ENCODE data around the gene LYAR.

The LYAR gene

GRCh38 chr4:4316150-4316495 lies 26.2 kb upstream of the LYAR start:
- Histone ChIP-seq H4K20me1 (ENCODE audit: insufficient read depth, low read length, poor library complexity, severe bottlenecking) (no peaks in the 10 kb centered on the region), H2AFZ (ENCODE audit: low read length) (no peak overlapping the region), H3K4me2 (ENCODE audit: low read depth, low read length, poor library complexity, severe bottlenecking) (no peak overlapping the region), H3K4me3 (ENCODE audit: low read length, poor library complexity, severe bottlenecking) (no peak overlapping the region), H3K9me2 (replicated peaks; ENCODE audit: low read depth, low read length) (no peaks in the 10 kb centered on the region), H3K79me2 (ENCODE audit: insufficient read depth, low read length) (no peaks in the 10 kb centered on the region), H3K9me3 (ENCODE audit: insufficient read depth, low read depth, low read length) (no peaks in the 10 kb centered on the region), H3F3A (ENCODE audit: low read depth) (no peaks in the 10 kb centered on the region), H3K4me1 (ENCODE audit: insufficient read depth, low read length, poor library complexity, severe bottlenecking) (no peaks in the 10 kb centered on the region), H3K9ac (ENCODE audit: low read depth, low read length, poor library complexity, severe bottlenecking) (no peak overlapping the region), H3K27me3 (ENCODE audit: insufficient read depth, low read length, poor library complexity, severe bottlenecking) (no peaks in the 10 kb centered on the region), H3K36me3 (ENCODE audit: insufficient read depth, low read length) (peaks cover 33% of the 10 kb centered on the region; the same call in 1 of the 2 replicates)
- TF ChIP-seq EZH2phosphoT487 (IDR thresholded peaks at IDR 0.05; ENCODE audit: borderline replicate concordance) = no peak
- TF ChIP-seq CTCF (conservative IDR thresholded peaks at IDR 0.05; ENCODE audit: low read length) = no peak

GRCh38 chr4:4315461-4316149 lies 25.7 kb upstream of the LYAR start:
- H3K4me2 ChIP-seq (ENCODE audit: low read depth, low read length, poor library complexity, severe bottlenecking) = no peak overlapping the region

GRCh38 chr4:4311193-4311592 lies 21.2 kb upstream of the LYAR start:
- Histone ChIP-seq H3K27me3 (ENCODE audit: insufficient read depth, low read length, poor library complexity, severe bottlenecking) (no peaks in the 10 kb centered on the region), H2AFZ (ENCODE audit: low read length) (no peak overlapping the region), H3K9me3 (ENCODE audit: insufficient read depth, low read depth, low read length) (no peaks in the 10 kb centered on the region), H3F3A (ENCODE audit: low read depth) (no peaks in the 10 kb centered on the region), H3K9me2 (replicated peaks; ENCODE audit: low read depth, low read length) (no peaks in the 10 kb centered on the region), H3K4me2 (ENCODE audit: low read depth, low read length, poor library complexity, severe bottlenecking) (no peak overlapping the region), H3K36me3 (ENCODE audit: insufficient read depth, low read length) (peaks cover 23% of the 10 kb centered on the region; the same call in 1 of the 2 replicates), H3K4me1 (ENCODE audit: insufficient read depth, low read length, poor library complexity, severe bottlenecking) (no peaks in the 10 kb centered on the region), H3K9ac (ENCODE audit: low read depth, low read length, poor library complexity, severe bottlenecking) (no peak overlapping the region), H3K4me3 (ENCODE audit: low read length, poor library complexity, severe bottlenecking) (no peak overlapping the region), H3K79me2 (ENCODE audit: insufficient read depth, low read length) (no peaks in the 10 kb centered on the region), H4K20me1 (ENCODE audit: insufficient read depth, low read length, poor library complexity, severe bottlenecking) (no peaks in the 10 kb centered on the region)
- TF ChIP-seq CTCF (conservative IDR thresholded peaks at IDR 0.05; ENCODE audit: low read length) (0 out of 2 replicates have a peak, but pooled peaks have one; percentile 15), EZH2phosphoT487 (IDR thresholded peaks at IDR 0.05; ENCODE audit: borderline replicate concordance) (no peak)

More at GRCh38 chr4:4315461-4316149, 25.7 kb upstream of the LYAR start:
- H3K9me2 ChIP-seq (replicated peaks; ENCODE audit: low read depth, low read length) = no peaks in the 10 kb centered on the region
- no peaks in the 10 kb centered on the region for H3K27me3 ChIP-seq (ENCODE audit: insufficient read depth, low read length, poor library complexity, severe bottlenecking)
- TF ChIP-seq CTCF (conservative IDR thresholded peaks at IDR 0.05; ENCODE audit: low read length) (no peak), EZH2phosphoT487 (IDR thresholded peaks at IDR 0.05; ENCODE audit: borderline replicate concordance) (no peak)
- no peak overlapping the region for H2AFZ ChIP-seq (ENCODE audit: low read length)
- H3K9me3 ChIP-seq (ENCODE audit: insufficient read depth, low read depth, low read length) = no peaks in the 10 kb centered on the region
- H3K36me3 ChIP-seq (ENCODE audit: insufficient read depth, low read length) = peaks cover 28% of the 10 kb centered on the region; the same call in 1 of the 2 replicates
- no peak overlapping the region for H3K9ac ChIP-seq (ENCODE audit: low read depth, low read length, poor library complexity, severe bottlenecking)
- no peaks in the 10 kb centered on the region for H3K4me1 ChIP-seq (ENCODE audit: insufficient read depth, low read length, poor library complexity, severe bottlenecking)
- no peaks in the 10 kb centered on the region for H3F3A ChIP-seq (ENCODE audit: low read depth)
- H3K79me2 ChIP-seq (ENCODE audit: insufficient read depth, low read length) = no peaks in the 10 kb centered on the region
- H3K4me3 ChIP-seq (ENCODE audit: low read length, poor library complexity, severe bottlenecking) = no peak overlapping the region
- H4K20me1 ChIP-seq (ENCODE audit: insufficient read depth, low read length, poor library complexity, severe bottlenecking) = no peaks in the 10 kb centered on the region
